ENCODE measurements around the gene CCR2.

GRCh38 chr3:46361408-46362283, 7.7 kb downstream of the CCR2 start:
- no peak for TF ChIP-seq CTCF (IDR thresholded peaks at IDR 0.05)
- TF ChIP-seq POLR2A (IDR thresholded peaks at IDR 0.05; ENCODE audit: low read depth) = no peak
